Ramos (cell line): ENCODE measurements around the gene INPP5A.

Source experiments
- in situ Hi-C: fragments of 300-500 bp; cut with MboI; formaldehyde crosslinking; loops from one replicate; pipeline ENCODE4 v1.14.3; 2022; ENCODE audit warnings: low sequenced_read_pairs; ENCODE audit not compliant: unreplicated experiment

Gene INPP5A

DNA sequence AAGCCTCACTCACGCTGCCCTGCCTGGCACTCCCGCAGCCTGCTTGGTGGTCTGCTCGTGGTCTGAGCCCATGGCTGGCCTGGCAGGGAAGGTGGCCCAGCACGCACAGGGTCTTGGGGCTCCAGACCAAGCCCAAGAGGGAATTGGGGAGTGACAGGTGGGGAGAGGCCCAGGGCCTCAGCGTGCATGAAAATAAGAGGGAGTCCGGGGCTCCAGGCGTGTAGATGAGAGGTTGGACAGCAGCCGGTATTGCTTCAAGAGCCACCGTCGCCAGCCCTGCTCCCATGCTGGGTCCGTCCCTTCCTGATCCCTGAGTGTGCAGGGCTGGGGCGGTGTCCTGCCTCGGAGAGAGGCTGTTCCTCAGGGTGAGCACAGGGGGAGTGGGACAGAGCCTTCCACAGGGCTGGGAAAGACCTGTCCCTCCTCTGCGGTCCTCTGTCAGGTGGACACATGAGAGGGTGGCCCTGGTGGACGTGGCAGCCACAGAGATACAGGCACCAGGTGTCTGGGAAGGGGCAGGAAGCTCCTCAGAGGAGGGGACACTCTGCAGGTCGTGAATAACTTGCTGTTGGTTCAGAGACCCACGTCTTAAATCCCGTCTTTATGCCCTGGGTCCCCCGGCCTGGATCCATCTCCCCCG is 113.1 kb downstream of the INPP5A start:
- in situ Hi-C loops: no loop called here

DNA sequence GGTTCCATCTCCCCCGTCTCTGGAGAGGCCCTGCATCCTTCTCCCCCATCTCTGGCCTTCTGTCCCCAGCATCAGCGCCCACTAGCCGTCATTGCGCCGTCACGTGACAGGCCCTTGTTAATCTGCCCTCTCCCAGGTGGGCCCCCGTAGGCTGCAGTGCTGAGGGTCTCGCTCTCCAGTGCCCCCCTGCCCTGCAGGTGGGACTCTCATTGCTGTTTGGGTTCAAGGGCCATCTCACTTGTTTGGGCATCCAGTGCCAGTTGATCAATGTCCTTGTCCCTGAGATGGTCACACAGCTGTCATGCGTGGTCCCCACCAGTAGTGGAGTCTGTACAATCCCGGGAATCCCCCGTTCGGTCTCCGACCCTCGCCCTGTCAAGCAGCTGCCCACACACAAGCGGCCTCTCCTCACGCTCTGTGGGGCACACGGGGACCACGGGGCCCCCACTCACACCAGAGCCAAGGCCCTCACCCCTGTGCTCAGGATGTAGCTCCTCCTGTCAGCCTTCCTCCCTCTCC is 114.0 kb downstream of the INPP5A start:
- in situ Hi-C loops: no loop called here

DNA sequence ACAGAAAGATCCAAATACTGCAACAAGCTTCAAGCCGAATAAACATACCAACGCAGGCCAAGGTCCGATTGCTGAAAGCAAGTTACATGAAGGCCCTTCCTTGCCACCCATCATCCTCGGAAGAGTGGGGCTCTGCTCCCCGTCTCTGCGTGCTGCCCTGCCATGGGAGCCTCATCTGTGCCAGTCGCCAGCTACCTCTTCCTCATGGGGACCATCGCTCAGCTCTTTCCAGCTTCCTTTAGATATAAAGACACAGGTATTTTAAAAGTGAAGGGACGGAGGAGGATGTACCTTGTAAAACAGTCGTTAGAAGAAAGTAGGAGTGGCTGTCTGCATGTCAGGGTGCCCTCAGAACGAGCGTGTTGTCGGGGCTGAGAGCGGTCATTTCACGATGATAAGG is 114.9 kb downstream of the INPP5A start:
- in situ Hi-C loops: no loop called here

DNA sequence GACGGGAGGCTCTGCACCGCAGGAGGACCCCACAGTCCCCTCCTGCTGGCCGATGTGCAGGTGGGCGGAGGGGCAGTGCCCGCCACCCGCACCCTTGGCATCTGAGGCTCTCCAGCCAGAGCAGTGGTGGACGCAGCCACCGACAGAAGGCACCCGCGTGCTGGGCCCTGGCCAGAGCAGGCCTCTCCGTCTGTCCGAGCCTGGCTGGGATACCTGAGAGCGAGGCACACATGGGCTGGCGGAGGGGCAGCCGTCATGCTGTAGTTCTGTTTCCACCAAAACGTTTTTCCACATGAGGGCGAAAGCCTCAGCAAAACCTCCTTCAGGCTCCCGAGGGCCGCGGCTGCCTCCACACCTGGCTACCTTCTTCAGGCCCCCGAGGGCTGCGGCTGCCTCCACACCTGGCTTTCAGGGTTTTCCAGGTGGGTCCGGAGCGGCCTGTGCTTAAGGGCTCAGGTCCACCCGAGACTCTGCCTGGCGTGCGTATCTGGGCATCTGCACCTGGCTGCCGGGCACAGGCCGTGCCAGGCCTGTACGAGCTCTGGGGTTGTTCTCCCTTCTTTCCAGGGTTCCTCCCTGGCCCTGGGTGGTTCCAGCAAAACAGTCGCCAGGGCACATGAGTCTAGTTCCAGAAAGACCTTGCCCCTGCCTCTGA is 115.5 kb downstream of the INPP5A start:
- in situ Hi-C loops: no loop called here

DNA sequence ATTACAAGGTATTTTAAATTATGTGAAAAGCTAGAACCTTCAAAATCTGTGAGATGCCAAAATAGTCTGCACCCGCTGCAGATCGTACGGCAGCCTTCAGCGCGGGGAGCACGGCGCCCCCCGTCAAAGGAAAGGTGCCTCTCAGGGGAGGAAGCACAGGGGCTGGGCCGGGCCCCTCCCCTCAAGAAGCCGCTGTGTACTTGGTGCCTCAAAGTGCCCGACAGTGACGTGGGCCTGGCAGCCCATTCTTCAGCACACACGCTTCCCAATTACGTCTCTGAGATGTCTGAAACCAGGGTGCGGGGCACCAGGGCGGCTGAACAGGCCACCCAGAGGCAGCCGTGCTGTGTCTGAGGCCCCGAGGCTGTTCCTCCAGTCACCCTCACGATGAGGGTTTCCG is 116.1 kb downstream of the INPP5A start:
- in situ Hi-C loops: no loop called here

DNA sequence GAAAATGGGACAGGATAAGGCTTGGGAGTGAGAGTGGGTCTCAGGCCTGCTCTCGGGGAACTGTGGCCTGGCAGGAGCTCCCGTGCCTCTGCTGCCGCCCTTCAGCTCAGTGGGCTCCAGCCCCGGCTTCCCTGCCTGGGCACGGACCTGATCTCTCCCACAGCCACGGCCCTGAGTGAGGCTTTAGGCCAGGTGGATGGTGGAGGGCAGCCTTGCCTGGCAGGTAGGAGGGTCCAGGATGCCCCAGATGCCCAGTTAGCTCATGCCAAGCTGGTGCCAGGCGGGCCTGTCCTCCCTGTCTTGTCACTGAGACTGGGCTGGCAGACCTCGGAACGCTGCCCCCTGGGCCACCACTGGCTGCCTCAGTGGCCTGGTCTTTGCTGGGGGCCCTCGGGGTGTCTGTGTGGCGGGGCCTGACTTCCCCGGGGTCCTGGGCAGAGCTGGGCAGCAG is 116.6 kb downstream of the INPP5A start:
- in situ Hi-C loops: no loop called here

DNA sequence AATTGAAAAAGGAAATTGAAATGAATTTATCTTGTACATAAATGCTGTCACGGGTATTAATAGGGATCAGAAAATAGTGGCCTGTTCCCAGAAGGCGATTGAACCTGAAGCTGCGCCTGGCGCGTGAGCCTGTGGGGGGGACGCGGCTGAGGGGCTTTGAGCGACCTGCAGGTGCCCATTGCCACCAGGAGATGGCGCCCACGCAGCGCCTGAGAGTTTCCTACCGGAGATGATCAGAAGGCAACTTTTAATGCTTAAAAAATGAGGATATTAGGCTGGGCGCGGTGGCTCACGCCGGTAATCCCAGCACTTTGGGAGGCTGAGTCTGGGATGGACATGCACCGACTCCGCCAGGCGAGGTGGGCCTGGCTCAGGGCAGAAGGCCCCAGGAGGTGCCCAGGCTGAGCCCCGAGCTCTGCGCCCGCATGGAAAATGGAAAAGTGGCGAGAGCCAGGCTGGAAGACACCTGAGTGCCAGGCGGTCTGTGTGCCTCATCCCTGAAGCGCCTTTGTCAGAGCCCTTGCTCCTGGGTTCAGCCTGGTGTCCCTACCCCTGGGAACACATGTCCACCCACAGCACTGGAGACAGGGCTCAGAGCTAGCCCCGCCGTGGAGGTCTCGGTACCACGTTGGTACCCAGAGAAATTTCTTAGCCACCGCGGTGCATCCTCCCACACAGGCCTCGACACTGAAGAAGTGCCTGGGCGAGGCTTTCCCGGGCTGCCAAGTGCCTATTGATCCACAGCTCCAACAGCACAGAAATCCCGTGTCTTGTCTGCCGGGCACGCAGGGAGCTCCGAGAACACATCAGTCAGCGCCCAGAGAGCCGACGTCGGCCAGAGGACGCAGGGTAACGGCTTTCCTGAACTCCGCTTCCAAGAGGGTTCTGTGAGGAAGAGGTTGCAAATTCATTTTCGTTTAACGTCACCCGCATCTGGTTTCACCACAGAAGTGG is 117.4 kb downstream of the INPP5A start:
- in situ Hi-C loops: no loop called here

DNA sequence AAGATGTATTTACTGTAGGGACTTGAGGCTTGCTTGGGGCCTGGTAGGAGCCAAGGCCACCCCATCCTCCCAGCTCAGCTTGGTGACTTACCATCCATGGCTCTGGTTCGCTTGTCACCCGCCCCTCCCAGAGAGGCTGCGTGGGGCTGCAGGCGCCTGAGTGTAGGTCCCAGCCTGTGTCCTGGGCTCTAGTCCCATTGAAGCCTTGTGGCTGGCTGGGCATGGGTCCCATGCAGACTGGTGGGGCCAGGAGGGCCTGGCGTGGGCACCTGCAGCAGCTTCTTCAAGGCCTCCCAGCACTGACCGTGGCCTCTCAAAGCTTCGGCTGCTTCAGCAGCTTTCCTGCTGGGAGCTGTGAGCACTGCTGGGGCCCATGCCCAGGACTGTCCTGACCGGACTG is 118.1 kb downstream of the INPP5A start:
- in situ Hi-C loops: no loop called here

DNA sequence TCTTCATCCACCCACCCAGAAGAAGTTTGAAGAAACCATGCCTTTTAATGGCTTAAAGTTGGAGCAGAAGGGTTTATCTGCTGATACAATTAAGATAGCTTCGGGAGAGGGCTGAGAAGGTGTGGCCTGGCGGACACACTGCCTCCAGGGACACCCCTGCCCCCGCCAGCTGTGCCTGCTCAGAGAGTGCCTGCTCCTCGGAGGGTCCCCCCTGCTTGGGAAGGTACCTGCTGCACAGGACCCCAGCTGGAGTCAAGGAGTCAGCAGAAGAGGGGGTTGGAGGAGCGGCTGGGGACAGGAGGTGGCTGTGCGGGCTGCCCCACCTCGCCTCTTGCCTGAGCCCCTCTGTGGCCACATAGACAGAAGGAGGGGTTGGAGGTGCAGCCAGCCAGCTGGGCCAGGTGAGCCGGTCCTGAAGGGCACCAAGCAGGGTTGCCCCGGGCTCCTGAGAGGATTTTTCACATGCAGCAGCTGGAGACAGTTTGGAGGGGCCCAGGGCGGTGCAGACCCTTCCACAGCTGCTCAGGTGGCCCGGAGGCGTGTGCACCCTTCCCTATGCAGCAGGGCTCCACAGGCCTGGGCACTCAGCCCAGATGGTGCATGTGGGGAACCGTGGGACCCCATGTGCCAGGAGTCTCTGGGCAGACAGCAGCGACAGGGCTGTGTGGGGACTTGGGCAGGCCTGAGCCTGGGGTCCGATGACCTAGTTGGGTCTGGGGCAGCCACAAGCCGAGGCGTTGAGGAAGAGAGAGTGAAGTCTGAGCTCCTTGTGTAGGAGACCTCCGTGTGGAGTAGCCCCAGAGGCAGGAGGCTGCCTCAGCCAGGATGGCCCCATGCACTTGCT is 118.9 kb downstream of the INPP5A start:
- in situ Hi-C loops: no loop called here

DNA sequence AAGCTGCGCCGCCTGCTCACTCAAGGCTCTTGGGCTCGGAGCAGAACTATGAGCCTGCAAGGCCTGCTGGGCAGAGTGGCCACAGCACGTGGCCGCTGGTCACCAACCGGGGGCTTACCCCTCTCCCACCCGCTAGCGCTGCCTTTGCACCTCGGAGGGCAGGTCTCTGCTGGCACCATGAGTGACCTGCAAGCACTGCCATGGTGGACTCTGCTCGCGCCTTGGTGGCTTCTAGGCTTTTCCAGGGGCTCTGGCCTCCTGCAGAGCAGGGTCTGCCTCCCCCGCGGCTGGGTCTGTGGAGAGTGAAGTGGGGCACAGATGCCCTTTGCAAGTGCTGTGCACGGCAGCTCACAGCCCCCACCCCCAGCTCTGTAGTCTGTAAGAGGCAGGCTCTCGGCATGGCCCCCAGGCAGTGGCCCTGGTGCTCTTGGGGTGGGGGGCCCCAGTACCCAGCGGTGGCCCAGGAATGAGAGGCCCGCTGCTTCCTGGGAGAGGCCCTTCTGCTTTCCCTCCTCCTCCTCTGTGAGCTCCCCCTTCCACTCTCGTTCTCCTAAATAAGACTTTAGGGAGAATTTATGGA is 119.6 kb downstream of the INPP5A start:
- in situ Hi-C loops: no loop called here

DNA sequence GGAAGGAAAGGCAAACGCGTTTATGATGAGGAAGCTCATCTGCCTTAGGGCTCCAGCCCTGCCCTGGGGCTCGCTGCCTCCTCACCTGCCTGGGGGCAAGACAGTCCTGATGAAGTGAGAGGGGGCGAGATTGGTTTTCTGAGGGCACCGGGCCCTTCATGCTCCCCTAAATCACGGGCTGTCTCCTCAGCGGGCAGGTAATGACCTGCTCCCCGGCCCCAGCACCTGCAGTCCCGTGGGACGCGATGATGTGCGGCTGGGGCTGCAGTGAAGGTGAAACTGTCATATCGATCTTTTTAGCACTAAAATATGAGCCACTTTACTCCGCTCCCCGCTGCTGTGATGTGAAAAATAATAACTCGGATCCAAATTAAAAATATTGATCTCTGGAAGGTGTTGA is 120.2 kb downstream of the INPP5A start:
- in situ Hi-C loops: no loop called here

DNA sequence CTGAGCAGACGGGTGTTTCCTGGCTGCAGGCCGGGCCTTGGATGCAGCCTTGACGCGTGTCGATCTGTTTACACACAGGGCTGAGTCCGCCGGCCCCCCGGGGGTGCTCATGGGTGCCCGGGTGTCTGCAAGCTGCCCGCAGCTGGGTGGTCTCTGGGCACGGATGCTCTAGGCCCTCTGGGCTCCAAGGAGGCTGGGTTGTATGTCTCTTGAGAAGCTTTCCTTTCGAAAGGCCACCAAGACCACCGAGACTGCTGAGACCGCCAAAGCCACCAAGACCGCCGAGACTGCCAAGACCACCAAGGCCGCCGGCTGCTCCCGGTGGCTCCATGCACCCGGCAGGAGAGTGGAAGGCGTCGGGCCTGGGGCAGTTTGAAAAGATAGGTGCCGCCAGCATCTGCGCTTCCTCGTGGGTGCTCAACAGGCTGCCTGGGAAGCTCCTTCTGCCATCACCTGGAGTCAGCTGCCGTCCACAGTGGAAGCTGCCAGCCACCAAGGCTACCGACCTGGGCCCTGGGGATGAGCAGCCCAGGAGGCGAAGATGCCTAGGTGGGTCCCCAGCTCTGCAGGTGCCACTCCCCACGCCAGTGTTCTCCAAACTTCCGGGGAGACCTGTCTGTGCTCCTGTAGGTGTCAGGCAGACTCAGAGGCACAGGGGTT is 121.1 kb downstream of the INPP5A start:
- in situ Hi-C loops: no loop called here

DNA sequence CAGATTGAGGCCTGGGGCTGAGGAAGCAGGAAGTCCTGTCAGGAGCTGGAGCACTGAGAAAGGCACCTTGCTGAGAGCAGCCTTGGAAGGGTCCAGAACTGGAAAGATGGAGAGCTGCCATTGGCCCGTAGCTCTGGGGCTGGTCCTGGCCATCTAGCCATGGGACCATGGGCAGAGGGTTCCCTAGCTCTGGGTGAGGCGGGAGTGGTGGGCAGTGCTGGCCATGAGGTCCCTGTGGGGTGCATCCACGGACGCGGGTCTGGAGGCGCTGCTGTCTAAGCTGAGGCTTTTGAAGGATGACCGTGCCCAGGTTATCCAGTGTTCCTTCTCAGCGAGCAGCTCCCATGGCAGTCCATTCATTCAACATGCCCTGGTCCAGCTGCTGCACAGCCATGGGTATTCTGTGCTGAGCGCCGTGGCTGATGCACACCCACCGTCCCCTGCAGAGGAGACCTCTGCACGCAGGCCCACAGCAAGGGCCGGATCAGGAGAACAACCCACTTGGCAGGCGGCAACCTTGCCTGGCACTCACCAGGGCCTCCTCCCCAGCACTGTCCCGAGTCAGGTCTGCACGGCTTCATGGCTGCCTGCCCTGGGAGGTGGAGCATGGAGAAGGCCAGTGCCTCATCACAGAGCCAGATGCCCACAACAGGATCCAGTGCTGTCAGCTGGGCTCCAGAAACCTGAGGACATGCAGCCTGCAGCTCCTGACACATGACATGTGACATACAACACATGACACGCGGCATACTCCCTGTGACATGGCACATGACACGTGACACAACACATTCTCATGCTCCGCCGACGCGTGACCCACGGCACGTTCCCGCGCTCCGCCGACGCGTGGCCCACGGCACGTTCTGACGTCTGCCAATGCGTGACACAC is 121.9 kb downstream of the INPP5A start:
- in situ Hi-C loops: no loop called here

DNA sequence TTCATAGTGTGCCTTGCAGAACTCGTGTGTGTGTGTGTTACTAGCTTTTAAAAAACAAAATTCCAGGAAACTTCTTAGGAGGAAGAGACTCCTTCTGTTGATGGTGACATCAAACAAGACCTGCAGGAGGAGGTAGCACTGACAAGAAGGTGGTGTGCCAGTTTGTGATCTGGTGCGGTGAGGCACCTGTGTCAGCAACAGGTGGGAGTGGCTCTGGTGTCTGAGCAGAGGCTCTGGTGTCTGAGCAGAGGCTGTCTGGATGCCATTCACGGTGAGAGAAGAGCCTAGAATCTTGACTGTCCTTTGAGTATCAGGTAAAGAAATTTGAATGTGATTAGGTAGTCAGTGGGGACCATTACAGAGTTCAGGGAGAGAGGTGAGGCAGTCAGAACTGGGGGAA is 122.8 kb downstream of the INPP5A start:
- in situ Hi-C loops: no loop called here

DNA sequence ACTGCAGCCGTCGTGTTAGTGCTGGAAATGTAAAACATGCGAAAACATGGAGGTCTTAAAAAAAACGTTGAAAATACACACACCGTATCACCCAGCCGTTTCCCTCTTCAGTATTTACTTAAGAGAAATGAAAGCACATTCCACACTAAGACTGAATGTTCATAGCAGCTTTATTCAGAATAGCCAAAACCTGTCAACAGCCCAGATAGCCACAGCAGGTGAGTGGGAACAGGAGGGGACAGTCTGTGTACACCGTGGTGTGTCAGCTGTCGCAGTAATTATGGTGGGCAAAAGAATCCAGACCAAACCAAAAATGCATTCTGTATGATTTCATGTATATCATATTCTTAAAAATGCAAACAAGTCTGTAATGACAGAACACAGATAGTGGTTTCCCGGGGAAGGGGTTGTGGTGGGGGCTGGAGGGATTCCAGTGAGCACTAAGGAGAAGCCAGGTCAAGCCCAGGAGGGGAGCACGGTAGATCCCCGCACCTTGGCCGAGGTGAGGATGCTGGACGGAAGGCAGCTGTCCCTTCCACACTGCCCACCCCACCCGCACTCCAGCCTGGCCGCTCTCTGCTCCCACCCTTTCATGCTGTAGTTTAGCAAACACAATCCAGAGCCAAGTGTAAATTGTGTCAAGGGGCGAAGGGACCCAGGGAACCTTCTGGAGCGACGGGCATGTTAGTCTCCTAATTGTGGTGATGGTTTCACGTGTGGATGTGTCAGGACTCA is 124.8 kb downstream of the INPP5A start:
- in situ Hi-C loops: no loop called here

DNA sequence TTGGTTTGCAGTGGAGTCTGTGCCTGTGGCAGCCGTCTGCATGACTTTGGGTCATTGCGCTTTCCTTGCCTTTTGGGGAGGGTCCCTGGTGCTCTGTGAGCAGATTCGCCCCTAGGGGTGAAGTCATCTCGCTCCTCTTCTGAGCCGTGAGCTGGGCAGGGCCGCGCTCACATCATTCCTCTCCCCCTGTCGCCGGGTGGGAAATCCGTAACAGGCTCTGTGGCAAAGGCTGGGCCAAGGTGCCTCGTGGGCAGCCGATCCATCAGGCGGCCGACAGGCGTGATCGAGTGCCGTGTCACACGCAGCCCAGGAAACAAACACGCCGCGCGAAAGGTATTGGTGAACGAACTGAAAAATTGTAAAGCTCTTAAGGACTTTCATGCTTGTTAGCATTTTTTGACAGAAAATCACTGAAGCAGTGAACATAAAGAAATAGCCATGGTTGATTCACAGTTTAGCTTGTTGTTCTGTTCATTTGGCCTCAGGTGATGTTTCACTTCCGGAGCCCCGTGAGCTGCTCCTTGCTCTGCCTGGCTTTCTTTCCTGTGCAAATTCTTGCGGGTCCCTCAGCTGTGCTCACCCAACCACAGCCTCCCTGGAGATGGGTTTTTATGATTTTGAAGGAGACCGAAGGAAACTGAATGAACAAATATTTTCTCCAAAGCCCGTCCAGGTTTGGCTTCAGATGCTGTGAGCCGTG is 126.2 kb downstream of the INPP5A start:
- in situ Hi-C loops: no loop called here

DNA sequence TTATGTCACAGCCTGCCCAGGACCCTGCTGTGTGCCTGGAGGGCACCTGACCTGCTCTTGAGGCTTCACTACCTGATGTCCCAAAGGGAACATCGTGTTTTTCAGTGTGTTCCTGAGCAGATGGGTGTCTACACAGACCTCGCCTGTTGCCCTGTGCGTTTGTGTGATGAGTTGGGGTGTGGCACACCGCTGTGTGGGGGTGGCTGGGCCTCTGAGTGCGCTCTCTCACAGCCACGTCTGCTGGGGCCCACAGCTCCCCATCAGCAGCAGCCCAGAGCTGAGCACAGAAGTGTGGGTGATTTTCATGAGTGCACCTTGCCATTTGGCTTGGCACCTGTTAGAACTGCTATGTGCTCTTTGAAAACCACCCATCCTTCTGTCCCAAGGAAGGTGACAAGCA is 126.8 kb downstream of the INPP5A start:
- in situ Hi-C loops: no loop called here
